ENCODE data around the gene RFX5.

GRCh38 chr1:151324390-151324930 lies 22.6 kb downstream of the RFX5 start:
- TF ChIP-seq ELF4 (IDR thresholded peaks at IDR 0.05) (no peak), SP1 (IDR thresholded peaks at IDR 0.05) (no peak), SUZ12 (IDR thresholded peaks at IDR 0.05) (no peak), FOXM1 (IDR thresholded peaks at IDR 0.05; ENCODE audit: borderline replicate concordance) (no peak)
